Activated B cell treated with CpG ODN at 0.5 μM for 24 hours (primary cell): ENCODE results near the gene MYO1F. TPM values are rescaled to one million over a fixed set of nuclear protein-coding genes. Genes with fewer than 3 reads are reported as not detected.
"Not testable (repeated sequence)": the region's sequence is repeated elsewhere in the genome, so short reads cannot be mapped to it uniquely, and the experiment has no call there.

ENCODE experiments used
- ATAC-seq: fragments of 200-7000 bp; cut with Tn5 transposase; one replicate; pipeline ENCODE4 v1.10.0; 2021; ENCODE audit warnings: low read depth, mild to moderate bottlenecking, moderate library complexity
- CTCF ChIA-PET: fragments of 350-600 bp; sonication (Branson Sonifier 250); formaldehyde crosslinking; loops from one replicate; lab custom pipeline; 2021; ENCODE audit warnings: antibody characterized with exemption; lab: Charles Lee
- POLR2A ChIA-PET: fragments of 350-600 bp; sonication (Branson Sonifier 250); formaldehyde crosslinking; loops from one replicate; lab custom pipeline; 2021; ENCODE audit warnings: antibody characterized with exemption; lab: Charles Lee
- DNase-seq: peaks from one replicate; pipeline ENCODE4 v3.0.0; 2022
- H3K27ac Mint-ChIP-seq: one replicate; pipeline ENCODE4 v1.8.0; 2020; ENCODE audit warnings: mixed read lengths
- H3K27me3 Mint-ChIP-seq: one replicate; pipeline ENCODE4 v1.8.0; 2021; ENCODE audit warnings: mixed read lengths
- H3K36me3 Mint-ChIP-seq: one replicate; pipeline ENCODE4 v1.8.0; 2021; ENCODE audit warnings: low read depth, mixed read lengths
- H3K4me1 Mint-ChIP-seq: one replicate; pipeline ENCODE4 v1.8.0; 2021; ENCODE audit warnings: mixed read lengths
- H3K4me3 Mint-ChIP-seq: one replicate; pipeline ENCODE4 v1.8.0; 2020; ENCODE audit warnings: mild to moderate bottlenecking, mixed read lengths
- H3K9me3 Mint-ChIP-seq: one replicate; pipeline ENCODE4 v1.8.0; 2020; ENCODE audit warnings: mixed read lengths
- CTCF ChIP-seq: fragments of 200-600 bp; IDR thresholded peaks from one replicate; pipeline ENCODE4 v1.8.0; 2022; ENCODE audit warnings: antibody characterized with exemption, mild to moderate bottlenecking
- intact Hi-C: fragments of 100-400 bp; cut with micrococcal nuclease; formaldehyde crosslinking; loops from one replicate; pipeline ENCODE4 v1.15.1; 2024
- total RNA-seq: library from RNA; stranded (reverse); gene quantifications from 2 replicates; pipeline ENCODE4 v1.2.3, GENCODE V29; 2022

MYO1F gene
- total RNA-seq, 1 donor from 2014 or later = 63.8 TPM

- ATAC-seq = no peak
- Mint-ChIP-seq H3K27ac (no peak overlapping the region), H3K36me3 (peaks cover 5% of the 10 kb centered on the region), H3K4me1 (peaks cover 43% of the 10 kb centered on the region), H3K27me3 (no peaks in the 10 kb centered on the region), H3K4me3 (no peak overlapping the region), H3K9me3 (no peaks in the 10 kb centered on the region)
- TF ChIP-seq CTCF = no peak
- ChIA-PET POLR2A (interaction anchor here (0.9 kb wide), 1 partner anchor 11 kb away, joined by 3 read pairs; no protein-coding TSS in a partner anchor), CTCF (interaction anchor here (3.2 kb wide), 1 partner anchor 11 kb away, joined by 12 read pairs; the partner anchor contains the start of gene MYO1F)
- intact Hi-C loops = no loop called here
- DNase-seq = no peak
Measured at GRCh38 chr19:8567522-8568172, 9.6 kb downstream of the MYO1F start.

GRCh38 chr19:8566855-8567254, 10.4 kb downstream of the MYO1F start:
- no peak for TF ChIP-seq CTCF
- ATAC-seq (no peak), DNase-seq (no peak)
- H3K4me3 Mint-ChIP-seq = no peak overlapping the region
- POLR2A ChIA-PET = no interaction called here
- intact Hi-C loops = no loop called here
- CTCF ChIA-PET = interaction anchor here (1.2 to 3.2 kb wide), 2 partner anchors 9 to 12 kb away, joined by 3 to 12 read pairs; partner anchors contain the start of gene MYO1F
- H3K27ac Mint-ChIP-seq = no peak overlapping the region
- no peaks in the 10 kb centered on the region for H3K9me3 Mint-ChIP-seq
- no peaks in the 10 kb centered on the region for H3K27me3 Mint-ChIP-seq
- H3K36me3 Mint-ChIP-seq = peaks cover 5% of the 10 kb centered on the region
- peaks cover 35% of the 10 kb centered on the region for H3K4me1 Mint-ChIP-seq

GRCh38 chr19:8564866-8565265, 12.4 kb downstream of the MYO1F start:
- CTCF ChIA-PET = interaction anchor here (1.4 to 3.2 kb wide), 2 partner anchors 14 to 16 kb away, joined by 4 to 12 read pairs; partner anchors contain the start of gene MYO1F
- H3K4me1 Mint-ChIP-seq = peaks cover 20% of the 10 kb centered on the region
- H3K9me3 Mint-ChIP-seq, ATAC-seq, H3K27me3 Mint-ChIP-seq, POLR2A ChIA-PET, intact Hi-C loops, H3K36me3 Mint-ChIP-seq, DNase-seq, H3K4me3 Mint-ChIP-seq, H3K27ac Mint-ChIP-seq: not testable (repeated sequence)

- Mint-ChIP-seq H3K36me3 (peaks cover 9% of the 10 kb centered on the region), H3K27me3 (no peaks in the 10 kb centered on the region), H3K9me3 (no peaks in the 10 kb centered on the region), H3K4me3 (no peak overlapping the region), H3K4me1 (peaks cover 5% of the 10 kb centered on the region), H3K27ac (no peak overlapping the region)
- ChIA-PET CTCF (no interaction called here), POLR2A (no interaction called here)
- DNase-seq = no peak
- intact Hi-C loops = no loop called here
- ATAC-seq = no peak
- TF ChIP-seq CTCF = no peak
Measured at GRCh38 chr19:8561075-8561764, 16.0 kb downstream of the MYO1F start.

- Mint-ChIP-seq H3K4me1 (no peaks in the 10 kb centered on the region), H3K27ac (no peak overlapping the region), H3K4me3 (no peak overlapping the region), H3K27me3 (no peaks in the 10 kb centered on the region), H3K36me3 (peaks cover 26% of the 10 kb centered on the region), H3K9me3 (no peaks in the 10 kb centered on the region)
- intact Hi-C loops = no loop called here
- CTCF ChIA-PET = no interaction called here
- ATAC-seq = no peak
- POLR2A ChIA-PET = no interaction called here
- no peak for DNase-seq
- TF ChIP-seq CTCF = no peak
Measured at GRCh38 chr19:8558325-8558724, 18.9 kb downstream of the MYO1F start.
